GM21786 (cell line): ENCODE data around the gene FAIM2.
"Not testable (repeated sequence)": the region's sequence is repeated elsewhere in the genome, so short reads cannot be mapped to it uniquely, and the experiment has no call there.

Source experiments
- ATAC-seq: cut with Tn5 transposase; IDR thresholded peaks from one replicate; pipeline ENCODE4 v1.9.1; 2021; ENCODE audit not compliant: unreplicated experiment

FAIM2 gene

DNA sequence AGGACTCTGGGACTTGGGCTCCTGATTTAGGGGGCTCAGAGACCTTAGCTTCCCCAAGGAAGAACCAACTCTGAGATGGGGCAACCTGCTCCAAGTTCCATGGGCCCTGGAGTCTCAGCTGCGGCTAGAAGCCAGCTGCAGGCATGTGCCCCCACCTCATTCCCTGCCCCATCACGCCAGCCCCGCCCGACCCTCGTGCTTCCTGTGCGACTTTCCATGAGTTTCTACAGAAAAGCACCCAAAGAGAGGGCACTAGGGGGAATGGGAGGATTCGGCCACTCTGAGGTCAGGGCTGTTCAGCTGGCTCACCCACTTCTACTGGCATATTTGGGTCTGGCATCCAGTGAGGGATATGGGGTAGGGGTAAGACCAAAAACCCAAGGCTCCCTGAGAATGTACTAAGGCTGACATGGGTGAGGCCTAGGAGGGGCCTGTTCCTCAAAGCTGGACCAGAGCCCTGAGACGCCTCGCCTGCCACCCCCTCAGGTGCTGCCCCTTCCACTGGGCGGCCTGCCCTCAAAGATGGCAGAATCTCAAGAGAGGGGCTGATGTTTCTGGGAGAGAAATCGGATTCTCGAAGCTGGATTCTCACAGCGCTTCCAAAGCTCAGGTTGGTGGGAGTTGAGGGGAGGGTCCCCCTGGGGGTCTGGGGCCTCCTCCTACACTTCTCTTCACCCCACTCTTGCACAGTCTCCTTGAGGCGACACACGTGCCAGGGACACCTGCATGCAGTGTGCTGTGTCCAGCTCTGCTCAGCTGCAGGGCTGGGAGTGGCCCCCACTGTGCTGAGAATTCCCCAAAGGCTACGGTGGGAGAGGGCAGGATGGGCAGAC, 22.1 kb downstream of the FAIM2 start:
- no peak for ATAC-seq

DNA sequence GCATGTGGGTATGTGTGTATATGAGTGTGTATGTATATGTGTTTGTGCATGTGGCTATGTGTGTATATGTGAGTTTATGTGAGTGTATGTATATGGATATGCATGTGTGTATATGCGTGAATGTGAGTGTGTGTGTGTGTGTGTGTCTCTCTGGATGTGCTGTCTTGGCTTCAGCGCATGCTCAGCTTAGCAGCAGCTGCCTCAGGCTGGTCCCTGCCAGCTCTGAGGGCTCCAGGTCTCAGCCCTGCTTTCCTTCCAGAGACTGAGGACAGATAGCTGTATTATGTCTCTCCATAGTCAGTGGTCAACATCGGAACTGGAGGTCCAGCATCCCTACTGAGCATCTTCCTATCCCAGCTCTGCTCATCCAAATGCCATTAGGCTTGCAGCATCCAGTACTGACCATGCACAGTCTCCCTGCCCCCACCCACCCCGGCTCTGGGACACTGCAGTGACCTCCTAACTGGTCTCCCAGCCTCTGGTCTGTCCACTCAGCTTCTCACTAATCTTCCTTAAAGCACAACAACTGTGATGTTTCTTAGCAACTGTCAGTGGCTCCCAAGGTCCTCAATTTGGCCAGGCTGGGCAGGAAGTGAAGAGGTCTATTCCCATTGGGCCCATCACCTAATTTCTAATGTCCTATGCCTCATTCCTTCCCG, 22.8 kb downstream of the FAIM2 start:
- ATAC-seq: no peak

DNA sequence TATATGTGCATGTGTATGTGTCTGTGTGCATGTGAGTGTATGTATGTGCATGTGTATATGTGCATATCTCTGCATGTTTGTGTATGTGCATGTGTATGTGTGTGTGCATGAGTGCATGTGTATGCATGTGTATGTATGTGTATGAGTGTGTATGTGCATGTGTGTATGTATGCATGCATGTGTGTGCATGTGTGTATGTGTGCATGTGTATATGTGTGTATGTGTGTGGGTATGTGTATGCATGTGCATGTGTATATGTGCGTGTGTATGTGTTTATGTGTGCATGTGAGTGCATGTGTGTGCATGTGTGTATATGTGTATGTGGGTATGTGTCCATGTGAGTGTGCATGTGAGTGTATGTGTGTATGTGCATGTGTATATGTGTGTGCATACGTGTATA, 24.6 kb downstream of the FAIM2 start:
- not testable (repeated sequence) for ATAC-seq

DNA sequence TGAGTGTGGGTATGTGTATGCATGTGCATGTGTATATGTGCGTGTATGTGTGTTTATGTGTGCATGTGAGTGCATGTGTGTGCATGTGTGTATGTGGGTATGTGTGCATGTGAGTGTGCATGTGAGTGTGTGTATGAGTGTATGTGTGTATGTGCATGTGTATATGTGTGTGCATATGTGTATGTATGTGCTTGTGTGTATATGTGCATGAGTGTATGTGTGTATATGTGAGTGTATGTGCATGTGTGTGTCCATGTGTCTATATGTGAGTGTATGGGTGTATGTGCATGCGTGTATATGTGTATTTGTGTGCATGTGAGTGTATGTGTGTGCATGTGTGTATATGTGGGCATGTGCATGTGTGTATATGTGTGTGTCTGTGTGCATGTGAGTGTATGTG, 25.7 kb downstream of the FAIM2 start:
- ATAC-seq: no peak

DNA sequence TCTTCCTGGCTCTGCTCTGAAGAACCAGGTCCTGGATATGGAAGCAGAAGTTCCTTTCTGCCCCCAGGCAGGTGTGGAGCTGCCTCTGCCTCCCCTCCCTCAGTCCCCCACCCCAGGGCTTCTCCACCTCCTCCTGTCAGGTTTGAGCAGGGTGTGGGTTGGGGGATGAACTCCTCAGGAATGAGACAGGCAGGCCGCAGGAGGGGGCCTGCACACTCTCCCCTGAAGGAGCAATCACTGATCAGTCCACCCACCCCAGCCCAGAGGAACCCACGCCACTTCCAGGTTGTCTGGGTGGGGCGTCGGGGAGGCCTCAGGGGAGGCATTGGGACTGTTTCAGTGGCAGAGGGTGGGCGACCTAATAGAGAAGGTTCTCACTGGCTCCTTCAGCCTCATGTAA, 26.6 kb downstream of the FAIM2 start:
- no peak for ATAC-seq

DNA sequence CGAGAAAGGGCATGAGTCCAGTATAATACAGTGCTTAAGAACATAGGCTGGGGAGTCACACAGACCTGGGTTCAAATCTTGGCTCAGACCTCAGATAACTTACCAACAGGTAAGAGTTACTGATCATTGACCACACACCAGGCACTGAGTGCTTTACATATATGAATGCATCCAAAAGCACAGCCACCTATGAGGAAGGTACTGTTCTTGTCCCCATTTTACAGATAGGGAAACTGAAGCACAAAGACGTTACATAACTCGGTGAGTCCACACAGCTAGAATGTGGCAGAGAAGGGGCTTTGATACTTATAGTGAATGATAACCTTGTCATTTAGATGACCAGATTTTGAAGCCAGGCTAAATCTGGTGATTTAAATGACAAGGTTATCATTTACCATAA, 27.6 kb downstream of the FAIM2 start:
- ATAC-seq: no peak

DNA sequence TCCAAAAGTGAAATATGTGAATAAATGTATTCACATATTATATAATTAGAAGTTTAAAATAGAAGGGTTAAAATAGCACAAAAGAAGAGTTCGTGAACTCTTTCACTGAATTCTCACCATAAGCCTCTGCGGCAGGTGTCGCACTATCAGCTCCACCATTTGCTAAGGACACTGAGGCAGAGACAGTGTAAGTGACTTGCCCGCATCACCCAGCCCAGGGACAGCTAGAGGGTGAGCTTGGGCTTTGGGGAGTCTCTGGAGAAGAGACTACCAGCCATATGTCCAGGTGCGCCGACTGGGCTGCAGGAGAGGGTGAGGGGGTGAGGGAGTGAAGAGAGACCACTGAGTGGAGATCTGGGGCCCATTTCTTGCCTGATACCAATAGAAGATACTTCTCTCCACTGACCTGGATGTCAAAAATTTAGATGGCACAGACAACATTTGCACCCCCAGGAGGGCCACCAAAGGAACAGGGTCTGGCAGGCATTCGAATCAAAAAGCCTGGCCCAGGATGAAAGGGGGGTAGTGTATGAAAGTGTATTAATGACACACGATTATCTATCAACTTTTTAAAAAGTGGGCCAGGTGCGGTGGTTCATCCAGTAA, 28.5 kb downstream of the FAIM2 start:
- no peak for ATAC-seq

DNA sequence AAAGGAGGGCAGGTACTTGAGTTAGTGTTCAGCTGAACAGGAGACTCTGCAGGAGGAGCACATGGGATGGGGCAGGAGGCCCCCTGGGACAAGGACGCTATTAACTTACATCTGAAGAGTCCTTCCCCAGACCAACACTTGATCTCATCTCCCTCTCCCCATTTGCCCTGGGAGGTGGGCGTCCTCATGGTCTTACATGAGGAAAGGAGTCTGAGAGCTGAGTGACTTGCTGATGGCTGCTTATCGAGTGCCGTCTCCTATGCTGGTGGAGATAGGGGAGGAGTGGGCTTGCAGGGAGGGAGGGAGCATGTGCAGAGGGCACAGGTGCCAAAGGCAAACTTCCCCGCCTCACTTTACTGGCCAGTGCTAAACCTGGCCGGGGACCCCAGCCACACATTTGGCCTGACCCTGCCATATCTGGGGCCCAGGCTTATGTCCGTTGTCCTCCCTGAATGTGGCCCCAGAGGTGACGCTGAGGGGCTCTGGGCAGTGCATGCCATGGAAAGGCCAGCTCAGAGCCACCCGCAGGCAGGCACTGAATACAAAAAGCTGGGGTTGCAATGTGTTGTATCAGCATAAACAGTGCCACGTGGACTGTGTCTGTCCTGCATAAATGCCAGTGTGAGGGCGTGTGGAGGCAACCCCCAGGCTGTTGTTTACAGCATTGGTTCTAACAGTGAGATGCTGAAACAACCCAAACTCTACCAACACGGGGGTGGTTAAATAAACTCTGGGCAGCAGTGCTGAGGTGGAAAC, 29.4 kb downstream of the FAIM2 start:
- ATAC-seq: no peak

DNA sequence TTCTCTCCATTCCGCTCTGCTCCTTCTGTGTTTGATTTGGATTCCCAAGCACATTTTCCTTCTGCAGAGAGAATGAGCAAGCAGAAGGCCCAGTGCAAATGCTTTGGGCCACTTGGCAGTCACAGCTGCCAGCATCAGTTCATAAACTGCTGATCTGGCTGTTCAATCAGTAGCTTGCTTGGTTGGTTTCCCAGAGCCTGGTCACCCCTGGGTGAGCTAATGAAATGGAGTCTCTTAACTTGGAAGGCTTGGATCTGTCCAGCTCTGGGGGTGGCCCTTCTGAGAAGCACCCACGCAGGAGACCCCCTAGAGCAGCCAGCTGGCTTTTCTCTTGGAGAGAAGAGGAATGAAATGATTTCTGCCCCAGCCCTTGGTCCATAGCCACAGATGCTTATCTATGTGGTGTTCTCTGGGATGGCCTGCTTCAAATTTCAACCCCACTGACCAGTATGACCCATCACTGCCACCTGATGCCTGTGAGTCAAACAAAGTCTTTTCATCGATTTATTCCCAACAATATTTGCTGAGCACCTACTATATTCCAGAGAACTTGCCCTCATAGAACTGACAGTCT, 30.3 kb downstream of the FAIM2 start:
- no peak for ATAC-seq

DNA sequence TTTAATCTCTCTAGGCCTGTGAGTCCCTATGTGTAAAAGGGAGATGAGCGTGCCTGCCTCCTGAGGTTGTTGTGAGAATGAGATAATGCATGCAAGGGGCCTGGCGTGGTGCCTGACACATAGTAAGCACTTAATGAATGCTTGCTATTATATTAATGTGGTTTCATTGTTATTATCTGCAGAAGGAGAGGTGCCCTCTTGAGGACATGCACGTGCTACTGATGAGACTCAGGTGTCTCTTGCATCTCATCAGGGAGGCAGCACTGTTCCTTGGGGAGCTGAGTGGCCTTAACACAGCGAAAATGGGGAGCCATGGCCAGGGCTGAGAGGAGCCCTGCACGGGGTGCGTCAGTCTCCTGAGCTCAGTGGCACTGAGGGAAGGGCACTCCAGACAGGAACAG, 30.9 kb downstream of the FAIM2 start:
- ATAC-seq: no peak

DNA sequence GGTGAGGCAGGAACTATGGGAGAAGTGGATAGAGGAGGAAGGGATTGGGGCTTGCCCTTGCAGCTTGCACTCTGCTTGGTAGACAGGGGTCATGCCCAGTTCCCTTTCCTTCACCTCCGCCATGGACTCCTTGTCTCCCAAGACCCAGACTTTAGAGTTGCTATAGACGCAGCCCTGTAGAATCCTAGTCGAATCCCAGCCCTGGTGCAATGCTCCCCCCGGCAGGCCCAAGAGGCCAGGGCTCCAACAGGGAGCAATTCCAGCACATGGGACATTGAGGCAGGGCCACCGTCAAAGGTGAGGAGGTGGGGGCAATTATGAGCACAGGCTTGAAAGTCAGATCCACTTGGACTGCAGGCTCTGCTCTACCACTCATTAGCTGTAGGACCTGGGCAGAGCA, 31.3 kb downstream of the FAIM2 start:
- ATAC-seq: no peak

DNA sequence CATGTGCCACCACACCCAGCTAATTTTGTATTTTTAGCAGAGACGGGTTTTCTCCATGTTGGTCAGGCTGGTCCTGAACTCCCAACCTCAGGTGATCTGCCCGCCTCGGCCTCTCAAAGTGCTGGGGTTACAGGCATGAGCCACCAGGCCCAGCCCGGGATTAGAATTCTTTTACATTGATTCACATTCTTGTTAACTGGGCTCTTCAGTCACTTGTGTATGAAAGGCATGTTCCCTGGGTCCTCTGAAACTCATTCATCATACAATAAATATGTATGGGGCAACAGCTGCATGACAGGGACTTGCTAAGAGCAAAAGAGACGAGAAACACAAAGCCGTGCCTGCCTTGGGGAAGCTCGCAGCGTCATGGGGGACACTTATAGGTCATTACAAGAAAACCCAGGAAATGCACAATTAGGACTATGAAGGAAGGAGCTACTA, 31.9 kb downstream of the FAIM2 start:
- not testable (repeated sequence) for ATAC-seq

DNA sequence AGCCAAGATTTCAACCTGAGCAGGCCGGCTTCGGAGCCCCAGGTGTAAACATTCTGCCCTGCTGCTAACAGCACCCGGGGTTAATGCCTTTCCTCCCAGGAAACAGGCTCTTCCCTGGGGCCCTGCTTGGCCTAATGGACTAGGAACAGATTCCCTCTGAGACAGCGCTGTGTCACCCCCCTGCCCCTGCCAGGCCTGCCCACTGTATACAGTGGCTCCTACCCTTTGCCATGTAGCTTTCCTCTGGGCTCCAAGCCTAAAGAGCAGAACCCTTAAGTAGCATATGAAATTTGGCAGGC, 32.5 kb downstream of the FAIM2 start:
- ATAC-seq: no peak

DNA sequence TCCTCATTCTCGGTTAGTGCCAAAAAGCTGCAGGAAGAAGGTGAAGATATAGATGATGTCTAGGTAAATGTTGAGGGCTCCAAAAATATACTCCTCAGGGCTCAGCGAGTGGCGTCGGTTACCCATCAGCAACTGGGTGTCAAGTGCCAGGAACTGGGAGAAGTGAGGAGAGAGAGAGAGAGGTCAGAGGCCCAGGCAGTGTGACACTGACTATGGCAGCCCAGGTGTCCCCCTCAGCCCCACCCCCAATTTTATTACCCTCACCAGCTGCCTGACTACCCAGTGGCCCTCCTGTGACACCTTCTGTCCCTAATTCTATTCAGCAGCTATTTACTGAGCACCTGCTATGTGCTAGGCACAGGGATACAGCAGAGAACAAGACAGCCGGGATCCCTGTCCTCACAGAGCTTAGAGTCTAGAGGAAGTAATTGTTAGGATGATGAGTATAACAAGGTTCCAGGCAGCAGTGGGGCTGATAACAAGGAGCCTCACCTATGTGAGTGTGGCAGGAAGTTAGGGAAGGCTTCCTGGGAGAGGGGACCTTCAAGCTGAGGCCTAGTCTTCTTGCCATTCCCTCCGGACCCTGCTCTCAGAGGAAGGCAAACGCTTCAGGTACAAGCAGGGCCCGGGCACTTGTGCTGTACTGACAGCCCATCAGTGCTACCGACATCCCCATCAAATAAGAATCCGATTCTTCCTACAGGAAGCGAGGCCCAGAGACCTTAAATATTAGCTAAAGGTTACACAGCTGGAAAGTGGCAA, 33.0 kb downstream of the FAIM2 start:
- no peak for ATAC-seq

DNA sequence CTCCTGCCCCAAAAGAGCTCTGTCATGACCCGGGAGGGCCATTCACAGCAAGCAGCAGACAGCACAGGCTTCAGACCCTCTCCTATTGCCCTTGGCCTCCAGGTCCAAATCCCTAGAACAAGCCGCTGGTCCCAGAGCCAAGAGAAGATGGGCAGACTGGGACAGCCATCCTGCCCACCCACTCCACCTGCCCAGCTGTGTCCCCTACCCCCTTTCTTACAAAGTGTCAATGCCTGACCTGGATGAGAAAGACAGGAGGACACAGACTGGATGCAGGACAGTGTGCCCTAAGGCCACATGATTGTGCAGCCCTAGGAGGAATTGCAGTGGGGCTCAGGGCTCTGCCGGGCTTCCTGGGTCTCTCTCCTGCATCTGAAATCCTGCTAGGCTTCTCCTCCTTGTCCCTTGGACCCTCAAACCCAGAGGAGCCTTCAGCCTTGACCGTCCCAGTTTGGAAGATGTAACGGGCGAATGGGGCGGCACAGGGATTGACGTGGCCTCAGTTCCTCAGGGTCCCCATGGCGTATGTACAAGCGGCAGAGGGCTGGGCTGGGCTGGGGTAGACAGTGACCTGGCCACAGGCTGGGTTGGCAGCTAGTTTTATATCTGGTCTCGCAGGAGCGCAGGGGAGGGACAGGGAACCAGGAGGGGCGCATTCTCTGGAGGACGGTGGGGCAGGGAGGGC, 33.7 kb downstream of the FAIM2 start:
- ATAC-seq: no peak

DNA sequence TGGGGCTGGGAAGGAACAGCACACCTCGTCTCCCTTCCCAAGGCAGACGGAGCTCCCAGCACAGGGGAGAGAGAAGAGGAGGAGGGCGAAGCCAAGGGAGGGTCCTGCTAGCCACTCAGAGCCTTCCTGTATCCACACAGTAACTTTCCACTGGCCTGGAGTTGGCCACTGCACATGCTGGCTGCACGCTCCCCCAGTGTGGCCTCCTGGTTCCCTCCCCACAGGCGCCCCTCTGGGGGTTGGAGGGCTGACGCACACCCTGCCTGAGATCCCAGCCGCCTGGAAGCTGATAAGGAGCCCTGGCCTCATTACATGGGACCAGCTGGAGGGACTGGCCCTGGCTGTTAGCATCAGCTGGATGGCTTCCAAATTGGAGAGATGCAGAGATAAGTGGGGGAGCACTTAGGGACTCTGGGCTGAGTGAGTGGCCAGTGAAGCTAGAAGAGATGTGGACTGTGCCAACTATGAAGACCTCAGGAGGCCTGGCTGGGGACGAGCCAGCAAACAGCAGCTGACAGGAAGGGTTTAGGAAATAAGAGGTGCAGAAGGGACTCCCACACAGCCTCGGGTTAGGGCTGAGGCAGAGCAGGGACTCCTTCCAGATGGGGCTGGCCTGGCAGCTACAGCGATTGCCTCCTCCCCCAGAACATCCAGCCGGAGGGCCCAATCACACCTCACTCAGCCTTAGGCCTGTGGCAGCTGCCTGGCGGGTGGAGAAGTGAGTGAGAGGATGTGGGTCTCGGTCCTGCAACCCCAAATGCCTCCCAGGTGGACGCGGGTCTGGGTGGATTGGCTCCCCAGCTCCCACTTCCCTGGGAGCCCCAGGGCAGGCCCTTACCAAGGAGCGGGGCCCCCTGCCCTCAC, 34.5 kb downstream of the FAIM2 start:
- no peak for ATAC-seq

DNA sequence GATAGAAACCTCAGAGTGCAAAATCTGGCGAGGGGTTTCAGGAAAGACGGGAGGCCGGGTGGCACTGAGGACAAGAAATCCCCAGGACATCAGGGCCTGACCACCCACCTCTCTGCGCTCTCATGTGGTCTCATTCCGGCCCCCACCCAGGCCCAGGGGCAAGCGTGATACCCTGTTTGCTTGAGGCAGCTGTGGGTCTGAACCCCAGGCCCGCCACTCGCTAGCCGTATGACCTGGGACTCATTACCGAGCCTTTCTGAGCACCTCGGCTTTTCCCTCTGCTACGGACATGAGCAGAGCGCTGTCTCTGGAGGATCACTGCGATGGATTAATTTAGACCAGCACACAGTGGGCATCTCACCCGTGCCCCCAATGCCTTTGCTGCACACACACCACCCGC, 35.3 kb downstream of the FAIM2 start:
- no peak for ATAC-seq

DNA sequence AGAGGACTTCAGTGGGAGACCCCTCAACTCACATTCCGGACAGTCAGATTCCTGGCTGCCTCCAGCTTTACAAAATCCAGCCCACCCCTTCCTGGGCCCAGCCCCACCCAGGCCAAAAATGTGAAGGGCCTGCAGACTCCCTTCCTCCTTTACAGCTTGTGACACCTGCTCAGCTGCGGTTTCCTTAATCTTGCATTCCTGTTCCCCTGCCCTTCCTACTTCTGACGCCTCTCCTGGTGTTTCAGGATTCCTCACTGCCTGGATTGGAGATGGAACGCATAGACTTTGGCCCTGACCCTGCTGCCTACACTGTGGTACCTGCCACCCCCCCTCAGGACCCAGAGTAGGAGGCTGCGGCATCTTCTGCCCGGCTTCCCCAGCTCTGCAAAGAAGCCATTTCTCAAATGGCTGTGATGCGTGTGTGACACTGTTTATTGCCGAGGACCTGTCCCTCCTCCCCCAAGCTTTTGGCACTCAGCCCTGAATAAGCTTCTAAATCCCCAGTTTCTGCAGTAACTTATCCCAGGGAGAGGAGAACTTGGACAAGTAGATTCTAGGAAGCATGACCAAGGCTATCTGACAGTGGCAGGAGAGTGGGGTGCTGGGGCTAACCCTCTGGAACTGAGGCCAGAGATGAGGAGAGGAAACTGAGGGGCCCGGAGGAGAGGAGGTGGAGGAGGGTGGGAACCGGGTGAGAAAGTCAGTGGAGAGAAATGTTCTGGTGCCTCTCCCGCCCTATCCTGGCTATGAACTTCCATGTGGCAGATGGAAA, 35.9 kb downstream of the FAIM2 start:
- ATAC-seq: no peak
